Measurements from ENCODE around the gene CSNK1G1.

Gene CSNK1G1

GRCh38 chr15:64197425-64197824 lies 158.5 kb downstream of the CSNK1G1 start:
- no peak for TF ChIP-seq CTCF (IDR thresholded peaks at IDR 0.05)
- H3K4me3 ChIP-seq = no peak overlapping the region
- no peak overlapping the region for H3K27ac ChIP-seq
- DNase-seq (ENCODE audit: low spot score) = no peak

GRCh38 chr15:64193971-64194370 lies 162.0 kb downstream of the CSNK1G1 start:
- Histone ChIP-seq H3K4me3 (no peak overlapping the region), H3K27ac (no peak overlapping the region)
- no peak for DNase-seq (ENCODE audit: low spot score)
- TF ChIP-seq CTCF (IDR thresholded peaks at IDR 0.05) = no peak

- no peak for DNase-seq (ENCODE audit: low spot score)
- no peak overlapping the region for H3K27ac ChIP-seq
- TF ChIP-seq CTCF (IDR thresholded peaks at IDR 0.05) = no peak
- H3K4me3 ChIP-seq = no peak overlapping the region
Observed at GRCh38 chr15:64191971-64192830, 163.8 kb downstream of the CSNK1G1 start.

- no peak for TF ChIP-seq CTCF (IDR thresholded peaks at IDR 0.05)
- Histone ChIP-seq H3K27ac (no peak overlapping the region), H3K4me3 (no peak overlapping the region)
- no peak for DNase-seq (ENCODE audit: low spot score)
Observed at GRCh38 chr15:64187396-64188191, 168.4 kb downstream of the CSNK1G1 start.

GRCh38 chr15:64185146-64185911 lies 170.6 kb downstream of the CSNK1G1 start:
- no peak for TF ChIP-seq CTCF (IDR thresholded peaks at IDR 0.05)
- Histone ChIP-seq H3K27ac (no peak overlapping the region), H3K4me3 (no peak overlapping the region)
- no peak for DNase-seq (ENCODE audit: low spot score)

GRCh38 chr15:64182859-64183370 lies 173.1 kb downstream of the CSNK1G1 start:
- no peak for DNase-seq (ENCODE audit: low spot score)
- H3K27ac ChIP-seq = no peak overlapping the region
- no peak overlapping the region for H3K4me3 ChIP-seq

More at GRCh38 chr15:64182859-64183370, 173.1 kb downstream of the CSNK1G1 start:
- no peak for TF ChIP-seq CTCF (IDR thresholded peaks at IDR 0.05)

All from coronary artery (tissue), 2 donors.